CD4-positive, alpha-beta memory T cell (primary cell): ENCODE results near the gene LHB. TPM values are rescaled to one million over a fixed set of nuclear protein-coding genes. Genes with fewer than 3 reads are reported as not detected.

Experiments used
- CTCF ChIA-PET: fragments of 350-600 bp; sonication (Branson Sonifier 250); formaldehyde crosslinking; loops from one replicate; lab custom pipeline; 2021; ENCODE audit warnings: inconsistent platforms; ENCODE audit not compliant: partially characterized antibody; lab: Charles Lee
- POLR2A ChIA-PET: fragments of 350-600 bp; sonication (Branson Sonifier 250); formaldehyde crosslinking; loops from one replicate; lab custom pipeline; 2021; ENCODE audit not compliant: partially characterized antibody; lab: Charles Lee
- DNase-seq, 5 donors: peaks; one replicate each; pipeline versions ENCODE4 v3.0.0 to v3.0.0-alpha.2; 2020 to 2022; ENCODE audit warnings: mixed read lengths in 1 of 5
- H3K27ac ChIP-seq: one replicate; pipeline ENCODE4 v1.7.0; 2013; ENCODE audit warnings: low read depth, low read length
- H3K27me3 ChIP-seq: 2 replicates; pipeline ENCODE4 v1.7.0; 2013; ENCODE audit warnings: mild to moderate bottlenecking, low read length, moderate library complexity; ENCODE audit not compliant: insufficient read depth
- H3K36me3 ChIP-seq: 2 replicates; pipeline ENCODE4 v1.7.0; 2013; ENCODE audit warnings: mild to moderate bottlenecking, low read length, moderate library complexity; ENCODE audit not compliant: insufficient read depth
- H3K4me1 ChIP-seq: 2 replicates; pipeline ENCODE4 v1.7.0; 2013; ENCODE audit warnings: mild to moderate bottlenecking, low read length, moderate library complexity; ENCODE audit not compliant: insufficient read depth
- H3K4me3 ChIP-seq, 2 donors: one replicate each; pipeline ENCODE4 v1.7.0; 2013; ENCODE audit warnings: low read length in 2 of 2, mild to moderate bottlenecking in 1 of 2
- H3K9me3 ChIP-seq, 2 donors: one replicate each; pipeline ENCODE4 v1.7.0; 2013; ENCODE audit warnings: low read length in 2 of 2, control low read depth in 1 of 2; ENCODE audit not compliant: control insufficient read depth in 1 of 2
- H3K27ac Mint-ChIP-seq, 7 donors: one replicate each; pipeline ENCODE4 v1.8.0; 2020 to 2021; ENCODE audit warnings: mixed read lengths in 7 of 7, mild to moderate bottlenecking in 6 of 7, inconsistent platforms in 3 of 7, moderate library complexity in 3 of 7
- H3K27me3 Mint-ChIP-seq, 2 donors: one replicate each; pipeline ENCODE4 v1.8.0; 2020 to 2021; ENCODE audit warnings: mixed read lengths in 2 of 2
- H3K36me3 Mint-ChIP-seq, 2 donors: one replicate each; pipeline ENCODE4 v1.8.0; 2020 to 2021; ENCODE audit warnings: mixed read lengths in 2 of 2, inconsistent platforms in 1 of 2, mild to moderate bottlenecking in 1 of 2
- H3K4me1 Mint-ChIP-seq, 4 donors: one replicate each; pipeline ENCODE4 v1.8.0; 2020 to 2021; ENCODE audit warnings: mixed read lengths in 4 of 4, mild to moderate bottlenecking in 1 of 4
- H3K4me3 Mint-ChIP-seq, 8 donors: one replicate each; pipeline ENCODE4 v1.8.0; 2020 to 2021; ENCODE audit warnings: mixed read lengths in 8 of 8, mild to moderate bottlenecking in 7 of 8, moderate library complexity in 6 of 8, inconsistent platforms in 3 of 8
- H3K9me3 Mint-ChIP-seq, 8 donors: one replicate each; pipeline ENCODE4 v1.8.0; 2020 to 2021; ENCODE audit warnings: mixed read lengths in 8 of 8, mild to moderate bottlenecking in 5 of 8, inconsistent platforms in 3 of 8, moderate library complexity in 1 of 8
- intact Hi-C: fragments of 100-400 bp; cut with micrococcal nuclease; formaldehyde crosslinking; loops from one replicate; pipeline ENCODE4 v1.15.1; 2023
- microRNA-seq: library from miRNA; unstranded; fragments of <30 nt; microRNA quantifications from one replicate; pipeline ENCODE4 v1.2.0, GENCODE V29; 2021; ENCODE audit warnings: borderline replicate concordance, borderline number of aligned reads, borderline microRNAs expressed, mixed read lengths
- polyA plus RNA-seq, 2 donors: library from polyadenylated mRNA; unstranded; fragments of 300-500 nt; fragmentation: Illumina TruSeq; gene quantifications; one replicate each; pipeline ENCODE4 v1.2.3, GENCODE V29; 2021
- total RNA-seq, 2 experiments: library from RNA; stranded (reverse); gene quantifications; one replicate each; pipeline ENCODE4 v1.2.3, GENCODE V29; 2021

LHB gene
- total and polyA plus RNA-seq, 4 experiments from 2014 or later: 0.49 TPM; not detected in 3

GRCh38 chr19:48968813-48969218 lies 48.1 kb downstream of the LHB start:
- Mint-ChIP-seq H3K9me3 (no peaks in the 10 kb centered on the region), H3K27me3 (no peaks in the 10 kb centered on the region), H3K36me3 (peaks cover 23 to 46% of the 10 kb centered on the region in 2 donors), H3K4me3 (no peak overlapping the region), H3K4me1 (peaks cover 22 to 43% (median 30%) of the 10 kb centered on the region in 4 donors), H3K27ac (no peak overlapping the region)
- Histone ChIP-seq H3K4me1 (peaks cover 29% of the 10 kb centered on the region), H3K27ac (no peak overlapping the region), H3K27me3 (no peaks in the 10 kb centered on the region), H3K9me3 (no peaks in the 10 kb centered on the region), H3K4me3 (no peak overlapping the region), H3K36me3 (peaks cover 19% of the 10 kb centered on the region)
- ChIA-PET CTCF (interaction anchor here (1.0 to 5.7 kb wide), 3 partner anchors 94 to 176 kb away, joined by 3 to 71 read pairs (median 50); no protein-coding TSS in a partner anchor), POLR2A (interaction anchor here (2.0 to 5.6 kb wide), 3 partner anchors 8 to 24 kb away, joined by 5 to 68 read pairs (median 47); partner anchors contain the start of genes GYS1 and RUVBL2)
- no peak for DNase-seq
- intact Hi-C loops: loop anchor here (5.0 kb wide), 1 partner anchor 322 kb away; the partner anchor contains the start of gene CA11

GRCh38 chr19:48968179-48968661 lies 48.7 kb downstream of the LHB start:
- Mint-ChIP-seq H3K9me3 (no peaks in the 10 kb centered on the region), H3K27me3 (no peaks in the 10 kb centered on the region), H3K4me1 (peaks cover 25 to 49% (median 34%) of the 10 kb centered on the region in 4 donors), H3K4me3 (peak overlapping the region in 4 of 8 donors; percentile 1 to 46 (median 20)), H3K36me3 (peaks cover 23 to 43% of the 10 kb centered on the region in 2 donors), H3K27ac (peak overlapping the region in 4 of 7 donors; percentile 2 to 98 (median 56))
- Histone ChIP-seq H3K9me3 (no peaks in the 10 kb centered on the region), H3K4me3 (no peak overlapping the region), H3K4me1 (peaks cover 35% of the 10 kb centered on the region), H3K36me3 (peaks cover 17% of the 10 kb centered on the region), H3K27ac (no peak overlapping the region), H3K27me3 (no peaks in the 10 kb centered on the region)
- CTCF ChIA-PET: interaction anchor here (1.6 to 5.4 kb wide), 4 partner anchors 125 to 180 kb away, joined by 4 to 50 read pairs (median 8); no protein-coding TSS in a partner anchor
- POLR2A ChIA-PET: interaction anchor here (0.8 to 5.6 kb wide), 13 partner anchors 8 to 179 kb away, joined by 3 to 134 read pairs (median 5); partner anchors contain the start of genes BAX, GYS1, PPP1R15A and RUVBL2
- no peak for DNase-seq
- intact Hi-C loops: loop anchor here (5.0 kb wide), 1 partner anchor 321 kb away; the partner anchor contains the start of gene CA11

- peaks cover 19 to 39% of the 10 kb centered on the region in 2 donors for H3K36me3 Mint-ChIP-seq
- no peaks in the 10 kb centered on the region for H3K9me3 Mint-ChIP-seq
- intact Hi-C loops: loop anchor here (5.0 kb wide), 1 partner anchor 320 kb away; the partner anchor contains the start of gene CA11
- peaks cover 28 to 55% (median 40%) of the 10 kb centered on the region in 4 donors for H3K4me1 Mint-ChIP-seq
- no peaks in the 10 kb centered on the region for H3K27me3 ChIP-seq
- peak overlapping the region in 5 of 8 donors; percentile 1 to 46 (median 17) for H3K4me3 Mint-ChIP-seq
- peak overlapping the region in 2 of 7 donors; percentile 69 to 98 for H3K27ac Mint-ChIP-seq
- no peak for DNase-seq
- H3K4me1 ChIP-seq: peaks cover 41% of the 10 kb centered on the region
- H3K27me3 Mint-ChIP-seq: no peaks in the 10 kb centered on the region
- no peak overlapping the region for H3K4me3 ChIP-seq
- H3K36me3 ChIP-seq: peaks cover 17% of the 10 kb centered on the region
- no peaks in the 10 kb centered on the region for H3K9me3 ChIP-seq
- ChIA-PET CTCF (interaction anchor here (0.8 to 5.4 kb wide), 7 partner anchors 26 to 180 kb away, joined by 4 to 50 read pairs (median 8); partner anchors contain the start of genes GYS1, HSD17B14 and RUVBL2), POLR2A (interaction anchor here (0.8 to 5.6 kb wide), 15 partner anchors 8 to 179 kb away, joined by 3 to 134 read pairs (median 5); partner anchors contain the start of genes BAX, GYS1, NUCB1 and PPP1R15A)
- no peak overlapping the region for H3K27ac ChIP-seq
These were observed 49.3 kb downstream of the LHB start for GRCh38 chr19:48967346-48968178.

- no peak for DNase-seq
- intact Hi-C loops: loop anchor here (5.0 kb wide), 1 partner anchor 319 kb away; the partner anchor contains the start of gene CA11
- peaks cover 33 to 64% (median 48%) of the 10 kb centered on the region in 4 donors for H3K4me1 Mint-ChIP-seq
- H3K4me1 ChIP-seq: peaks cover 49% of the 10 kb centered on the region
- no peaks in the 10 kb centered on the region for H3K9me3 Mint-ChIP-seq
- POLR2A ChIA-PET: interaction anchor here (0.9 to 5.6 kb wide), 21 partner anchors 8 to 962 kb away, joined by 3 to 134 read pairs (median 5); partner anchors contain the start of genes ATF5, BAX, DHDH and GYS1
- CTCF ChIA-PET: interaction anchor here (0.8 to 5.4 kb wide), 10 partner anchors 12 to 179 kb away, joined by 3 to 50 read pairs (median 4); partner anchors contain the start of genes GYS1, HSD17B14 and RUVBL2
- peak overlapping the region; percentile 84 to 91 for H3K4me3 ChIP-seq
- peak overlapping the region; percentile 93 to 100 (median 96) for H3K4me3 Mint-ChIP-seq
- peaks cover 17% of the 10 kb centered on the region for H3K36me3 ChIP-seq
- peak overlapping the region in 6 of 7 donors; percentile 5 to 98 (median 96) for H3K27ac Mint-ChIP-seq
- no peaks in the 10 kb centered on the region for H3K9me3 ChIP-seq
- peak overlapping the region; percentile 64 for H3K27ac ChIP-seq
- H3K27me3 ChIP-seq: no peaks in the 10 kb centered on the region
- H3K36me3 Mint-ChIP-seq: peaks cover 19 to 39% of the 10 kb centered on the region in 2 donors
- H3K27me3 Mint-ChIP-seq: no peaks in the 10 kb centered on the region
These were observed 50.1 kb downstream of the LHB start for GRCh38 chr19:48966541-48967345.

Small RNA genes within 50 kb of the gene (microRNA-seq; reads per million reads assigned to microRNA genes)
- not detected for gene MIR6798

Other genes with a start within 250 kb of the LHB start
- gene BCAT2, start 206.1 kb downstream of the LHB start, total RNA-seq: 10 to 100 TPM; 25.9 to 30.1 TPM
- 10 to 100 TPM; 19.0 to 28.8 TPM for gene BCAT2, start 206.1 kb downstream of the LHB start, polyA plus RNA-seq
- under 1 TPM; 0.35 to 0.75 TPM for gene HSD17B14, start 180.6 kb downstream of the LHB start, total RNA-seq
- 1 to 10 TPM in 1 of 2 donors, under 1 TPM in 1; 0.32 to 1.1 TPM for gene HSD17B14, start 180.6 kb downstream of the LHB start, polyA plus RNA-seq
- gene PLEKHA4, start 148.5 kb downstream of the LHB start, total RNA-seq: 1 to 10 TPM; 2.8 to 6.6 TPM
- 1 to 10 TPM; 2.3 to 7.5 TPM for gene PLEKHA4, start 148.5 kb downstream of the LHB start, polyA plus RNA-seq
- gene PPP1R15A, start 144.7 kb downstream of the LHB start, total RNA-seq: 10 to 100 TPM; 67.0 to 69.8 TPM
- 10 to 100 TPM; 79.6 to 83.3 TPM for gene PPP1R15A, start 144.7 kb downstream of the LHB start, polyA plus RNA-seq
- gene TULP2, start 118.3 kb downstream of the LHB start, total RNA-seq: not detected
- gene TULP2, start 118.3 kb downstream of the LHB start, polyA plus RNA-seq: not detected
- 100 to 1,000 TPM; 132 to 145 TPM for gene NUCB1, start 116.8 kb downstream of the LHB start, total RNA-seq
- gene NUCB1, start 116.8 kb downstream of the LHB start, polyA plus RNA-seq: 100 to 1,000 TPM in 1 of 2 donors, 10 to 100 TPM in 1; 65.3 to 126 TPM
- gene DHDH, start 83.4 kb downstream of the LHB start, total RNA-seq: 1 to 10 TPM; 1.2 to 1.6 TPM
- 1 to 10 TPM in 1 of 2 donors, under 1 TPM in 1; 0.60 to 1.2 TPM for gene DHDH, start 83.4 kb downstream of the LHB start, polyA plus RNA-seq
- 100 to 1,000 TPM; 173 to 183 TPM for gene BAX, start 62.2 kb downstream of the LHB start, total RNA-seq
- gene BAX, start 62.2 kb downstream of the LHB start, polyA plus RNA-seq: 10 to 100 TPM; 56.5 to 66.8 TPM
- gene FTL, start 51.8 kb downstream of the LHB start, total RNA-seq: 1,000 to 10,000 TPM; 1,304 to 1,371 TPM
- gene FTL, start 51.8 kb downstream of the LHB start, polyA plus RNA-seq: 1,000 to 10,000 TPM; 3,537 to 4,474 TPM
- gene GYS1, start 23.8 kb downstream of the LHB start, total RNA-seq: 10 to 100 TPM; 56.2 to 56.4 TPM
- gene GYS1, start 23.8 kb downstream of the LHB start, polyA plus RNA-seq: 10 to 100 TPM; 30.6 to 31.4 TPM
- gene RUVBL2, start 23.2 kb downstream of the LHB start, total RNA-seq: 10 to 100 TPM; 27.9 to 28.5 TPM
- gene RUVBL2, start 23.2 kb downstream of the LHB start, polyA plus RNA-seq: 10 to 100 TPM; 48.6 to 51.9 TPM
- gene CGB3, start 7.2 kb upstream of the LHB start, total RNA-seq: not detected
- not detected for gene CGB3, start 7.2 kb upstream of the LHB start, polyA plus RNA-seq
- not detected for gene CGB2, start 14.8 kb upstream of the LHB start, total RNA-seq
- gene CGB2, start 14.8 kb upstream of the LHB start, polyA plus RNA-seq: not detected
- gene CGB1, start 19.8 kb upstream of the LHB start, total RNA-seq: not detected
- not detected for gene CGB1, start 19.8 kb upstream of the LHB start, polyA plus RNA-seq
- not detected for gene CGB5, start 26.8 kb upstream of the LHB start, total RNA-seq
- not detected for gene CGB5, start 26.8 kb upstream of the LHB start, polyA plus RNA-seq
- gene CGB8, start 32.0 kb upstream of the LHB start, total RNA-seq: not detected
- gene CGB8, start 32.0 kb upstream of the LHB start, polyA plus RNA-seq: not detected
- gene CGB7, start 40.7 kb upstream of the LHB start, total RNA-seq: not detected
- gene CGB7, start 40.7 kb upstream of the LHB start, polyA plus RNA-seq: not detected
- not detected for gene NTF4, start 47.7 kb upstream of the LHB start, total RNA-seq
- not detected for gene NTF4, start 47.7 kb upstream of the LHB start, polyA plus RNA-seq
- not detected for gene KCNA7, start 55.6 kb upstream of the LHB start, total RNA-seq
- gene KCNA7, start 55.6 kb upstream of the LHB start, polyA plus RNA-seq: not detected
- 100 to 1,000 TPM; 675 to 689 TPM for gene SNRNP70, start 68.4 kb upstream of the LHB start, total RNA-seq
- gene SNRNP70, start 68.4 kb upstream of the LHB start, polyA plus RNA-seq: 10 to 100 TPM; 31.5 to 55.2 TPM
- 10 to 100 TPM; 17.7 to 18.6 TPM for gene LIN7B, start 97.3 kb upstream of the LHB start, total RNA-seq
- 1 to 10 TPM; 4.4 to 5.3 TPM for gene LIN7B, start 97.3 kb upstream of the LHB start, polyA plus RNA-seq
- 1 to 10 TPM; 1.7 to 1.9 TPM for gene C19orf73, start 102.1 kb upstream of the LHB start, total RNA-seq
- gene C19orf73, start 102.1 kb upstream of the LHB start, polyA plus RNA-seq: 1 to 10 TPM; 1.9 to 3.7 TPM
- gene PPFIA3, start 102.5 kb upstream of the LHB start, total RNA-seq: 1 to 10 TPM; 4.0 to 4.5 TPM
- under 1 TPM; 0.27 to 0.68 TPM for gene PPFIA3, start 102.5 kb upstream of the LHB start, polyA plus RNA-seq
- gene HRC, start 138.3 kb upstream of the LHB start, total RNA-seq: not detected
- gene HRC, start 138.3 kb upstream of the LHB start, polyA plus RNA-seq: not detected
- gene TRPM4, start 140.7 kb upstream of the LHB start, total RNA-seq: under 1 TPM in 1 of 2 experiments, not detected in 1; 0.41 TPM
- not detected for gene TRPM4, start 140.7 kb upstream of the LHB start, polyA plus RNA-seq